GM21526 (cell line): ENCODE measurements around the gene GRAMD2A.

Experiments
- ATAC-seq: cut with Tn5 transposase; IDR thresholded peaks from one replicate; pipeline ENCODE4 v1.9.1; 2021; ENCODE audit warnings: moderate library complexity; ENCODE audit not compliant: unreplicated experiment, low FRiP score

The GRAMD2A gene

GRCh38 chr15:72140088-72140487 is 57.5 kb downstream of the GRAMD2A start:
- ATAC-seq = no peak

- ATAC-seq = no peak
These were observed 57.9 kb downstream of the GRAMD2A start for GRCh38 chr15:72139667-72140066.

GRCh38 chr15:72136170-72137051 is 61.2 kb downstream of the GRAMD2A start:
- no peak for ATAC-seq

- ATAC-seq = no peak
These were observed 61.9 kb downstream of the GRAMD2A start for GRCh38 chr15:72135719-72136118.

DNA sequence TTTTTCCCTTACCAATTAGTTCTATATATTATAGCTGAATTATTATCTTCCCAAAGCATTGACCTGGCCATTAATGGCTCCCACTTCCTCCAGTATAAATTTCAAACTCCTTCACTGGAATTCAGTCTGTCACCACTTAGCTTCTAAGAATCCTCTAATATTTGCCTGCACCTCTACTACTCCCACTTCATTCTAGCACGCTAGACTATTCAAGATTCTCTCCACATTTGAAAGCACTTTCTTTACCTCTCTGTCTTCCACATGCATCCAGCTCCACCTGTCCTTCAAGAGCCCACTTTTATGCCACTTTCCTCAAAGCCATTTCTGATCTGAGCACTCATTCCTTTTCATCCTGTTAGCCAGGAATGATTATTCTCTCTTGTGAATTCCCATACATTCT is 64.4 kb downstream of the GRAMD2A start:
- no peak for ATAC-seq

DNA sequence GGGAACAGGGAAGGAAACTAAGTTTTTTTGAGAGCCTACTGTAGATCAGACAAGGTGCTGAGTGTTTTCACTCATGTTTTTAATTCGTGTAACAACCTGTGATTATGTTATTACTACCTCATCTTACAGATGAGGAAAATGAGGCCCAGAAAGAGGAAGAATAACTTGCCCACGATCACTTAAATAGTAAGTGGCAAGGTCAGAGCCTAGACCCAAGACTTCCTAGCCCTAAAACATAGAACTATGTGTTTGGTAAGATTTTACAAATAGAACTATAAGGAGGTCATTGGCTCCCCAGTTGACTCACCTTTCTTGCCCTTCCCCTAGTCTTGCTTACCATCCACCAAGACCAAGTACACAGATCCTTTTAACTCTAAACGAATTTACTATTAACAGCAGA is 65.7 kb downstream of the GRAMD2A start:
- ATAC-seq = no peak

DNA sequence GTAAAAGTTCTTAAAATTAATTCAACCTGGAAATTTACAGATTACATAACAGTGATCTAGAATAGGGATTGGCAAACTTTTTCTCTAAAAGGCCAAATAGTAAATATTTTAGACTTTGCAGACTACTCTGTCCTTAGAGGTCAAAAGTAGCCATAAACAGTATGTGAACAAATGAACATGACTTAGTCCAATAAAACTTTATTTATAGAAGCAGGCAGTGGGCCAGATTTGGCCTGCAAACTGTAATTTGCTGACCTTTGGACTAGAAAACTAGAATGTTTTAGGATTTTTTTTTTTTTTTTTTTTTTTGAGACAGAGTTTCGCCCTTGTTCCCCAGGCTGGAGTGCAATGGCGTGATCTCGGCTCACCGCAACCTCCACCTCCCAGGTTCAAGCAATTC is 67.3 kb downstream of the GRAMD2A start:
- no peak for ATAC-seq

DNA sequence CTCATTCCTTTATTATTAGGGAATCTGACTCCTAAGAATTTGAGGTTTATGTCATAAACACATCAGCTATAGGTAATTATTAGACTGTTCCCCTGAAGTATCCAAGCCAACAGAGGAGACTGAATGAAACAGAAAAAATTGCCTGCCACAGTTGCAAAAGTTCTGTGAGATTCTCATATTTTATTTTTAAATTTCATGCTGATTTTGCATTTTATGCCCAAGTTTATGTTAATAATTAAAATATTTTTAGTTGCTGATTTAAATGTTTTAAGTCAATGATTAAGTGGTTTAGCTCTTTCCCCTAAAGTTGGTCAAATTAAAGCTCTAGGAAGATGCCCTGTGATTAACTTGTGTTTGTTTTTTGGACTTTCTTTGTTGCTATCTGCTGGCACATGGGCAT is 69.2 kb downstream of the GRAMD2A start:
- ATAC-seq = no peak

GRCh38 chr15:72127724-72128322 is 69.8 kb downstream of the GRAMD2A start:
- no peak for ATAC-seq

DNA sequence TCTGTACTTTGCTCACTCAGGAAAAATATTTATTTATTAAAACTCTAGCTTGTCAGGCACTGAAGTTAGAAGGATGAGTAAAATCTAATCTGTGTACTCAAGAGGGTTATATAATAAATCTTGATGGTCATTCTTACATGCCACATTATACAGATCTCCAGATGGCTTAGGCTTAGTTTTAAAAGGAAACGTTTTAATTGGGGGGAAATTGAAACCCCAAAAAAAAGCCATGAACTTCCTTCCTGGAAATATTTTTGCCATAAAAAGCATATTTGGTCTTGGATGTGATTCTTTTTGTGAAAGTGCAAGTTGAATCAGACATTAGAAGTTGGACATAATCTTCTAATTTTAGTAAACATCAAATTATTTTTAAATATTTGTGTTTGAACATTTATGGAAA is 73.4 kb downstream of the GRAMD2A start:
- no peak for ATAC-seq

GRCh38 chr15:72118017-72118978 is 79.3 kb downstream of the GRAMD2A start, which contains the start of the genes MYO9A and SENP8:
TSS of gene MYO9A (minus strand) at chr15:72118150. CDS start at chr15:72046563, 71,587 bp downstream.
TSS of gene SENP8 (plus strand) at chr15:72118403. CDS start at chr15:72139624, 21,221 bp downstream.
- peak; percentile 55 for ATAC-seq

- ATAC-seq = peak; percentile 59
These were observed 80.0 kb downstream of the GRAMD2A start for GRCh38 chr15:72117486-72118016.

GRCh38 chr15:72116731-72117485 is 80.7 kb downstream of the GRAMD2A start:
- no peak for ATAC-seq

DNA sequence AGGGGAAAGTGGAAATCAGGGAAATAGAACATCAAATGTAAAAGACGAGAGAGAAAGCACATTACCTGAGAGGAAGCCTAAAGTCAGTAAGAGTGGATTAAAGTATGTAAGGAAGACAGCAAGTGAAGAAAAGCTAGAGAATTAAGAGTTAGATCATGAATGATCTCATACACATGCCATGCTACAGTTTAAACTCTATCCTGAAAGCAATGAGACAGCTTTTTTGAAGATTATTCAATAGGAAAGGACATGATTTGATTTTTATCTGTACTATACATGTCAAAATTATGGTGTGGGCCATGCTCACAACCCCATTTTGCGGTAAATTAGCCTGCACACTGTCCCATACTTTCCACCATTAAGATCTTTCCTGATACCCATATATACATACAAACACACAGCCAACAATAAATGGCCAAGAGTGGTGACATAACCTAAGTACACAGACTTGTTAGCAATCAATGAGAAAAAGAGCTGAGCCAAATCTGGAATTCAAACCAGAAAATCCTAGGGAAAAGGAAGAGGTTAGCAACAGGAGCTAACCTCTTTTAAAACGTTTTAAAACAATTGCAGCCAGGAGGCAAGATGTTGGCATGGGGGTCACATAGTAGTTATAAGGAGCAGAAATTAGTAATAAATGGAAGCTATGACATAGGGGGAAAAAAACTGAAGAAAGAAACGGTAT is 84.1 kb downstream of the GRAMD2A start:
- no peak for ATAC-seq

DNA sequence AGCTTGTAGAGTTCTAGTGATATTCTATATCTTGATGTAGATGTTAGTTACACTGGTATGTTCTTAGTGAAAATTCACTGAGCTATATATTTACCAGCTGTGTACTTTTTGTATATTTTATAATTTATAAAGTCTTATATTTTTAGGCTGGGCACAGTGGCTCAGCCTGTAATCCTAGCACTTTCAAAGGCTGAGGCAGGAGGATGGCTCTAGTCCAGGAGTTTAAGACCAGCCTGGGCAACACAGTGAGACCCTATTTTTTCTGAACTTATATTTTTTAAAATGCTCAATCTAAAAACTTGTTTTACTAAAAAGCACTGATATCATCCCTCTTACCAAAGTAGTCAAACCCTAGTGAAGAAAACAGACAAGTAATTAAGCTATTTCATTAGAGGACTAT is 84.8 kb downstream of the GRAMD2A start:
- ATAC-seq = no peak

DNA sequence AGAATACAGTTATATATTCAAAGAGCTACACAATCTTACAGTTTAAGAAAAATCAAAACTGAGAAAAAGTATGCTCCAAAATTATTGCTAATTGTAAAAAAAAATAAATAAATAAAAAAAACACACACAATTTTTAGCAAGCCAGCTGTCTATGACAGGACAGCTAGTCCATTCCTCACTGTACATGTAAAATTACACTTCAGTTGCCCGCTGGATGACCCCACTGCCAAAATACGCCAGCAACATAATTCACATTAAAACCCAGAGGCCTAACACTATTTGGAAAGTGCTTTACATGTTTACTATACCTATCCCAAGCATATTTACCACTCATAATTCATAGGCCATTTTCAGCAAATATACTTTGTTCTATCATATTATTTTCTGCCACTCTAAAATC is 85.5 kb downstream of the GRAMD2A start:
- no peak for ATAC-seq

DNA sequence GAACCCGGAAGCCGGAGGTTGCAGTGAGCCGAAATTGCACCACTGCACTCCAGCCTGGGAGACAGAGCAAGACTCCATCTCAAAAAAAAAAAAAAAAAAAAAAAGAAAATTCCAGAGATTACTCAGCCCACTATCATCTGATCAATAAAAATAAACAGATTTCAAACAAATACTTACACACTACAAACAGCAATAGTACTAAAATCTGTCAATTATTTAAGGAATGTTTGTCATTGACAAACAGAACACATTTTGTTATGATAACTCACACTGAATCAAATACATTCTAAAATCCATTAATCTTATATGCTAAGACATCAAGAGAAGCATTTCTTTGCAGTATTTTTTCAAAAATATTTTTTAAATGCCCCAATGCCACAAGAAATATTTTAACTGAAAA is 87.2 kb downstream of the GRAMD2A start:
- ATAC-seq = no peak
